GM21786 (cell line): Measurements from ENCODE around the gene IFNL3.
"Not testable (repeated sequence)": the region's sequence is repeated elsewhere in the genome, so short reads cannot be mapped to it uniquely, and the experiment has no call there.

ENCODE experiments used
- ATAC-seq: cut with Tn5 transposase; IDR thresholded peaks from one replicate; pipeline ENCODE4 v1.9.1; 2021; ENCODE audit not compliant: unreplicated experiment

IFNL3 gene

GRCh38 chr19:39253374-39254149 is 8.8 kb upstream of the IFNL3 start:
- no peak for ATAC-seq

- no peak for ATAC-seq
Observed at GRCh38 chr19:39252458-39252857, 7.7 kb upstream of the IFNL3 start.

- ATAC-seq: no peak
Observed at GRCh38 chr19:39251846-39252245, 7.0 kb upstream of the IFNL3 start.

- ATAC-seq: no peak
Observed at GRCh38 chr19:39251081-39251480, 6.3 kb upstream of the IFNL3 start.

GRCh38 chr19:39248806-39249205 is 4.0 kb upstream of the IFNL3 start, which contains the start of gene IFNL4:
IFNL4 (minus strand) TSS chr19:39248856.
- no peak for ATAC-seq

GRCh38 chr19:39247701-39248664 is 3.2 kb upstream of the IFNL3 start:
- ATAC-seq: no peak

- no peak for ATAC-seq
Observed at GRCh38 chr19:39246951-39247669, 2.3 kb upstream of the IFNL3 start.

GRCh38 chr19:39245166-39245565 is 360 bp upstream of the IFNL3 start:
- ATAC-seq: not testable (repeated sequence)

- ATAC-seq: not testable (repeated sequence)
Observed at GRCh38 chr19:39243741-39244140, 1.1 kb downstream of the IFNL3 start.

- ATAC-seq: no peak
Observed at GRCh38 chr19:39240421-39240820, 4.4 kb downstream of the IFNL3 start.

GRCh38 chr19:39238944-39239343 is 5.9 kb downstream of the IFNL3 start:
- no peak for ATAC-seq

GRCh38 chr19:39238209-39238608 is 6.6 kb downstream of the IFNL3 start:
- ATAC-seq: no peak

- peak; percentile 62 for ATAC-seq
Observed at GRCh38 chr19:39237200-39238184, 7.3 kb downstream of the IFNL3 start.

- no peak for ATAC-seq
Observed at GRCh38 chr19:39236527-39236926, 8.3 kb downstream of the IFNL3 start.

GRCh38 chr19:39232708-39233107 is 12.1 kb downstream of the IFNL3 start:
- ATAC-seq: no peak

GRCh38 chr19:39230096-39230764 is 14.6 kb downstream of the IFNL3 start:
- no peak for ATAC-seq

GRCh38 chr19:39224910-39225309 is 19.9 kb downstream of the IFNL3 start:
- ATAC-seq: no peak

- ATAC-seq: no peak
Observed at GRCh38 chr19:39223703-39224279, 21.0 kb downstream of the IFNL3 start.

- ATAC-seq: not testable (repeated sequence)
Observed at GRCh38 chr19:39219108-39219507, 25.7 kb downstream of the IFNL3 start.
